HepG2 (cell line): ENCODE measurements around the gene TOR2A. TPM values are rescaled to one million over a fixed set of nuclear protein-coding genes. Genes with fewer than 3 reads are reported as not detected.

ENCODE experiments used
- ATF4 ChIP-seq, 2 experiments: fragments of 450-650 bp in 1 of 2; sonication (generic) in 1 of 2; formaldehyde crosslinking; IDR thresholded peaks; 2 replicates each; pipeline versions ENCODE4 v1.5.0 to v1.8.0; 2020 to 2022; ENCODE audit warnings: mild to moderate bottlenecking in 1 of 2, missing genetic modification reagents in 1 of 2
- CREM ChIP-seq, 2 experiments: sonication (generic) in 1 of 2; formaldehyde crosslinking in 1 of 2; IDR thresholded peaks; 2 replicates each; pipeline versions ENCODE4 v1.4.0 to v1.6.1; 2016 to 2020; ENCODE audit warnings: antibody characterized with exemption in 1 of 2, mild to moderate bottlenecking in 1 of 2, missing genetic modification reagents in 1 of 2
- DNMT1 ChIP-seq: sonication (generic); formaldehyde crosslinking; IDR thresholded peaks from 2 replicates; pipeline ENCODE4 v1.5.1; 2020; ENCODE audit warnings: mild to moderate bottlenecking, missing genetic modification reagents
- SAFB2 ChIP-seq: sonication (generic); formaldehyde crosslinking; IDR thresholded peaks from 2 replicates; pipeline ENCODE4 v1.5.1; 2020; ENCODE audit warnings: missing genetic modification reagents, low read depth, mild to moderate bottlenecking, borderline replicate concordance
- TRIM24 ChIP-seq: sonication (generic); formaldehyde crosslinking; IDR thresholded peaks from 2 replicates; pipeline ENCODE4 v1.8.0; 2022; ENCODE audit warnings: mild to moderate bottlenecking, missing genetic modification reagents
- ZBTB37 ChIP-seq: sonication (generic); formaldehyde crosslinking; IDR thresholded peaks from 2 replicates; pipeline ENCODE4 v1.4.0; 2020; ENCODE audit warnings: mild to moderate bottlenecking, missing genetic modification reagents
- ZNF101 ChIP-seq: sonication (generic); formaldehyde crosslinking; IDR thresholded peaks from 2 replicates; pipeline ENCODE4 v1.4.0; 2020; ENCODE audit warnings: mild to moderate bottlenecking, low read depth, missing genetic modification reagents, borderline replicate concordance
- ZNF142 ChIP-seq: sonication (generic); formaldehyde crosslinking; IDR thresholded peaks from 2 replicates; pipeline ENCODE4 v1.4.0; 2020; ENCODE audit warnings: missing genetic modification reagents
- ZNF367 ChIP-seq: sonication (generic); formaldehyde crosslinking; IDR thresholded peaks from 2 replicates; pipeline ENCODE4 v1.4.0; 2020; ENCODE audit warnings: missing genetic modification reagents, borderline replicate concordance
- ZNF512B ChIP-seq: sonication (generic); formaldehyde crosslinking; IDR thresholded peaks from 2 replicates; pipeline ENCODE4 v1.5.1; 2020; ENCODE audit warnings: missing genetic modification reagents, mild to moderate bottlenecking, borderline replicate concordance
- ZNF709 ChIP-seq: sonication (generic); formaldehyde crosslinking; IDR thresholded peaks from 2 replicates; pipeline ENCODE4 v1.5.0; 2020; ENCODE audit warnings: mild to moderate bottlenecking, missing genetic modification reagents
- polyA plus RNA-seq, 8 experiments: library from polyadenylated mRNA; depleted of rRNA in 3 of 8; stranded (reverse) in 7 of 8; unstranded in 1 of 8; fragments of >200 nt; fragmentation: Illumina TruSeq in 4 of 8; extraction: Trizol in 4 of 8; gene quantifications; 2 replicates each; pipeline versions ENCODE4 v1.2.1 to v1.2.3, GENCODE V29; 2011 to 2016; ENCODE audit warnings: low read depth in 4 of 8, missing spikeins in 1 of 8, mixed read lengths in 1 of 8; ENCODE audit not compliant: insufficient read depth in 1 of 8
- total RNA-seq, 5 experiments: library from RNA; depleted of rRNA; stranded (reverse); fragments of >200 nt; fragmentation: Illumina TruSeq; extraction: Trizol; gene quantifications; 2 replicates each; pipeline ENCODE4 v1.2.3, GENCODE V29; 2016; ENCODE audit warnings: low read depth in 1 of 5

TOR2A gene
- total and polyA plus RNA-seq, 2 of the 13 experiments (the other 11 are each of a cell fraction or from before 2014, with no cell fraction given) = 3.5 to 7.2 TPM

- TF ChIP-seq ATF4 (CRISPR knock-in tag; IDR thresholded peaks at IDR 0.05) (no peak), ZNF367 (CRISPR knock-in tag) (no peak), ZNF512B (no peak), TRIM24 (CRISPR knock-in tag) (no peak), CREM (IDR thresholded peaks at IDR 0.05) (no peak), CREM (CRISPR knock-in tag; IDR thresholded peaks at IDR 0.05) (no peak), ZNF709 (no peak), DNMT1 (CRISPR knock-in tag) (no peak), SAFB2 (CRISPR knock-in tag) (no peak), ZNF101 (CRISPR knock-in tag) (no peak), ZNF142 (CRISPR knock-in tag) (no peak), ZBTB37 (no peak)
These were observed 35.0 kb upstream of the TOR2A start (continued) for GRCh38 chr9:127769929-127770582.
